Astrocyte of the spinal cord (primary cell): ENCODE data around the gene MAGEA3.
"Not testable (repeated sequence)": the region's sequence is repeated elsewhere in the genome, so short reads cannot be mapped to it uniquely, and the experiment has no call there.

Experiments
- DNase-seq: peaks from one replicate; pipeline ENCODE4 v3.0.0; 2011; ENCODE audit warnings: low read depth, low spot score
- H3K4me3 ChIP-seq: 2 replicates; pipeline ENCODE4 v1.5.1; 2011; ENCODE audit warnings: low read depth, mild to moderate bottlenecking, low read length, moderate library complexity
- in situ Hi-C: cut with HindIII; loops from 2 replicates; pipeline ENCODE4 v1.10.0; 2017; ENCODE audit warnings: low sequenced_read_pairs
- TF ChIP-seq, protein P1 (sequence below): IDR thresholded peaks from 2 replicates; pipeline ENCODE4 v1.5.1; 2012; ENCODE audit warnings: low read depth, mild to moderate bottlenecking, low read length, inconsistent platforms

MAGEA3 gene

DNA sequence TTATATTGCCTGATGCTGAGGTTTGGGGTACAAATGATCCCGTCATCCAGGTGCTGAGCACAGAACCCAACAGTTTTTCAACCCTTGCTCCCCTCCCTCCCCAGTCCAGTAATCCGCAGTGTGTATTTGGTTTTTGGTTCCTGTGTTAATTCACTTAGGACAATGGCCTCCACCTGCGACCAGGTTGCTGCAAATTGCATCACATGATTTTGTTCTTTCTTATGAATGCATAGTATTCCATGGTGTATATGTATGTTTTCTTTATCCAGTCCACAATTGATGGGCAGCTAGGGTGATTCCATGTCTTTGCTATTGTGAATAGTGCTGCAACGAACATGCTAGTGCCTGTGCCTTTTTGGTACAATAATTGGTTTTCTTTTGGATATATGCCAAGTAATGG is 35.5 kb upstream of the MAGEA3 start:
- DNase-seq: no peak
- TF ChIP-seq, protein P1, sequence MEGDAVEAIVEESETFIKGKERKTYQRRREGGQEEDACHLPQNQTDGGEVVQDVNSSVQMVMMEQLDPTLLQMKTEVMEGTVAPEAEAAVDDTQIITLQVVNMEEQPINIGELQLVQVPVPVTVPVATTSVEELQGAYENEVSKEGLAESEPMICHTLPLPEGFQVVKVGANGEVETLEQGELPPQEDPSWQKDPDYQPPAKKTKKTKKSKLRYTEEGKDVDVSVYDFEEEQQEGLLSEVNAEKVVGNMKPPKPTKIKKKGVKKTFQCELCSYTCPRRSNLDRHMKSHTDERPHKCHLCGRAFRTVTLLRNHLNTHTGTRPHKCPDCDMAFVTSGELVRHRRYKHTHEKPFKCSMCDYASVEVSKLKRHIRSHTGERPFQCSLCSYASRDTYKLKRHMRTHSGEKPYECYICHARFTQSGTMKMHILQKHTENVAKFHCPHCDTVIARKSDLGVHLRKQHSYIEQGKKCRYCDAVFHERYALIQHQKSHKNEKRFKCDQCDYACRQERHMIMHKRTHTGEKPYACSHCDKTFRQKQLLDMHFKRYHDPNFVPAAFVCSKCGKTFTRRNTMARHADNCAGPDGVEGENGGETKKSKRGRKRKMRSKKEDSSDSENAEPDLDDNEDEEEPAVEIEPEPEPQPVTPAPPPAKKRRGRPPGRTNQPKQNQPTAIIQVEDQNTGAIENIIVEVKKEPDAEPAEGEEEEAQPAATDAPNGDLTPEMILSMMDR: no peak
- in situ Hi-C loops: no loop called here
- H3K4me3 ChIP-seq: no peak overlapping the region

DNA sequence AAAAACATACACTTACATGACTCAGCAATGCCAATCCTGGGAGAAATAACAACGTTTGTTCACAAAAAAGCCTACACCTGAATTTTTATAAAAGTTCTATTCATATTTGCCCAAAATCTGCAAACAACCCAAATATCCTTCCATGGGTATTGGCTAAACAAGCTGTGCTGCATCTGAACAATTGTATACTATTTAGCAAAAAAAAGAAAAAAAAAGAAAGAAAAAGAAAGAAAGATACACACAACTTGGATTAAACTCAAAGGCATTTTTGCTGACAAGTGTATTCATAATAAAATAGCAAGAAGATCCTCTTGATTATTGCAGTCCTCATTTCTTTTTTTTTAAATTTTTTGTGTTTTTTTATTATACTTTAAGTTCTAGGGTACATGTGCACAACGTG is 24.5 kb upstream of the MAGEA3 start:
- DNase-seq: no peak
- H3K4me3 ChIP-seq: no peak overlapping the region
- in situ Hi-C loops: no loop called here
- TF ChIP-seq, protein P1: no peak

DNA sequence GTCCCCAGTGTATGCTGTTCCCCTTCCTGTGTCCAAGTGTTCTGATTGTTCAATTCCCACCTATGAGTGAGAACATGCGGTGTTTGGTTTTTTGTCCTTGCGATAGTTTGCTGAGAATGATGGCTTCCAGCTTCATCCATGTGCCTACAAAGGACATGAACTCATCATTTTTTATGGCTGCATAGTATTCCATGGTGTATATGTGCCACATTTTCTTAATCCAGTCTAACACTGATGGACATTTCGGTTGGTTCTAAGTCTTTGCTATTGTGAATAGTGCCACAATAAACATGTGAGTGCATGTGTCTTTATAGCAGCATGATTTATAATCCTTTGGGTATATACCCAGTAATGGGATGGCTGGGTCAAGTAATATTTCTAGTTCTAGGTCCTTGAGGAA is 23.9 kb upstream of the MAGEA3 start:
- H3K4me3 ChIP-seq, in situ Hi-C loops, DNase-seq: not testable (repeated sequence)

DNA sequence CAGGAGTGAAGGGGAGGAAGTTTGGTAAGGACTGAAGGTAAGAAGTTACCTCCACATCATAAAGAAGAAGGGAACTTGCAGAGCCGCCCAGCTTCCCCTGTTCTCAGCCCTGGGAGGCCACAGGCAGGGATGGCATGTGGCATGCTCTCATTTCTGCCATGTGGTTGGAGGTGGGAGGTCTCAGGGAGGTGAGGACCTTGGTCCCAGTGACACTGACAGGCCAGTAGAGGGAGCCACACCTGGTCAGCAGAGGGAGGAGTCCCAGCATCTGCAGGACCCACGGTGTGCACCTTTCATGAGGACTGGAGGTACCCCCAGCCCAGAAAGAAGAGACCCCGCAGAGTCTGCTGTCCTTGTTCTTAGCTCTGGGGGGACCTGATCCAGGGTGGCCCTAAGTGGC is 17.6 kb upstream of the MAGEA3 start:
- H3K4me3 ChIP-seq, in situ Hi-C loops, DNase-seq: not testable (repeated sequence)

DNA sequence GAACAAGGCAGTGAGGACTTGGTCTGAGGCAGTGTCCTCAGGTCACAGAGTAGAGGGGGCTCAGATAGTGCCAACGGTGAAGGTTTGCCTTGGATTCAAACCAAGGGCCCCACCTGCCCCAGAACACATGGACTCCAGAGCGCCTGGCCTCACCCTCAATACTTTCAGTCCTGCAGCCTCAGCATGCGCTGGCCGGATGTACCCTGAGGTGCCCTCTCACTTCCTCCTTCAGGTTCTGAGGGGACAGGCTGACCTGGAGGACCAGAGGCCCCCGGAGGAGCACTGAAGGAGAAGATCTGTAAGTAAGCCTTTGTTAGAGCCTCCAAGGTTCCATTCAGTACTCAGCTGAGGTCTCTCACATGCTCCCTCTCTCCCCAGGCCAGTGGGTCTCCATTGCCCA is 1.8 kb downstream of the MAGEA3 start:
- in situ Hi-C loops, H3K4me3 ChIP-seq, DNase-seq: not testable (repeated sequence)

DNA sequence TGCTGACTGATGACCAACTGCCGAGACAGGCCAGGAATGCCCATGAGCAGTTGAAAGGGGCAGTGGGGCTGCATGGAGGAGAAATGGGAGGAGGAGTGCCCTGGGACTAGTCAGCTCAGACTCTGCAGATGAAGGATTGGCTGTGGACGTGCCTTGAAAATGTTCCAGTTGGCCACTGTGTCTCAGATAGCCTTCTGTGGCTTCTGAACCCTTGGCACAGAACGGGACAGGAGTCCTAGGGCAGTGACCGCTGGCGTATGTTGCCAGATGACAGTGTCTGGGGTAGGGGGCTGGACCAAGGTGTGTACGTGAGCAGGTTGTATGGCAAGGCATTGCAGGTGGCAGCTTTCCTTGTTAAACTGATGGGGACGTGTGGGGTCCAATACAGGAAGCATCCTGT is 7.9 kb downstream of the MAGEA3 start:
- H3K4me3 ChIP-seq, DNase-seq, in situ Hi-C loops: not testable (repeated sequence)

DNA sequence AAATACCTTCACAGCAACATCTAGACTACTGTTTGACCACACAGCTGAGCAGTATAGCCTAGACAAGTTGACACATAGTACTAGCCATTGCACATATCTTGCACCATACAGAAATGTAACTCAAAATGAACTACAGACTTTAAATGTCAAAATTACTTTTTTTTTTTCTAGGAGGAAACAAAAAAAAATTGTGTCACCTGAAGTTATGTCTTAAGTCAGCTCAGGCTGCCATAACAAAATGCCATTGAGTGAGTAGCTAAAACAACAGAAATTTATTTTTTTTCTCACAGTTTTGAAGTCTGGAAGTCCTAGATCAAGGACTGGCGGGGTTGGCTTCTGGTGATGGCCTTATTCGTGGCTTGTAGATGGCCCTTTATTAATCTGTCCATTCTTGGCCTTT is 10.6 kb downstream of the MAGEA3 start, which contains the start of gene CSAG2:
Gene CSAG2, minus strand, starts transcription at position 101 of the 400 bp plus-strand sequence. CDS start 161 bp downstream, outside the sequence.
- H3K4me3 ChIP-seq, in situ Hi-C loops: not testable (repeated sequence)

DNA sequence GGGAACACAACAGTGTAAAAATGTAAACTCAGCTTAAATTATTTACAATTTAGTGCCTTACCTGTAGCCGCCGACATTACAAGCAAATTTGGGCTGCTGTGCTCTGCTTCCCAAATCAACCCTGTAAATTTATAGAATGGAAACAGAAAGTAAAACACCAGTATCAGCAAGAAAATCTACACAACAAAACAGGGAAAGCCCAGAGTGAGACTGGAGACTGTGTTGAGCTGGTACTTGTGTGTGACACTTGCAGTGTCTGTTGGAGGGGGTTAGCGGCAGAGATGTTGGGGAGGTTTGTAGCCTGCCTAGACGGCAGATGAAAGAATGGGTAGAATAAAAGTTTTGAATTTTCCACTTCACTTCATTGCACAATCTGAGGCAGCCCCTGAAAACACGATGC is 14.6 kb downstream of the MAGEA3 start:
- H3K4me3 ChIP-seq, DNase-seq, in situ Hi-C loops: not testable (repeated sequence)

More for the DNA sequence above, 10.6 kb downstream of the MAGEA3 start, which contains the start of gene CSAG2:
- not testable (repeated sequence) for DNase-seq

DNA sequence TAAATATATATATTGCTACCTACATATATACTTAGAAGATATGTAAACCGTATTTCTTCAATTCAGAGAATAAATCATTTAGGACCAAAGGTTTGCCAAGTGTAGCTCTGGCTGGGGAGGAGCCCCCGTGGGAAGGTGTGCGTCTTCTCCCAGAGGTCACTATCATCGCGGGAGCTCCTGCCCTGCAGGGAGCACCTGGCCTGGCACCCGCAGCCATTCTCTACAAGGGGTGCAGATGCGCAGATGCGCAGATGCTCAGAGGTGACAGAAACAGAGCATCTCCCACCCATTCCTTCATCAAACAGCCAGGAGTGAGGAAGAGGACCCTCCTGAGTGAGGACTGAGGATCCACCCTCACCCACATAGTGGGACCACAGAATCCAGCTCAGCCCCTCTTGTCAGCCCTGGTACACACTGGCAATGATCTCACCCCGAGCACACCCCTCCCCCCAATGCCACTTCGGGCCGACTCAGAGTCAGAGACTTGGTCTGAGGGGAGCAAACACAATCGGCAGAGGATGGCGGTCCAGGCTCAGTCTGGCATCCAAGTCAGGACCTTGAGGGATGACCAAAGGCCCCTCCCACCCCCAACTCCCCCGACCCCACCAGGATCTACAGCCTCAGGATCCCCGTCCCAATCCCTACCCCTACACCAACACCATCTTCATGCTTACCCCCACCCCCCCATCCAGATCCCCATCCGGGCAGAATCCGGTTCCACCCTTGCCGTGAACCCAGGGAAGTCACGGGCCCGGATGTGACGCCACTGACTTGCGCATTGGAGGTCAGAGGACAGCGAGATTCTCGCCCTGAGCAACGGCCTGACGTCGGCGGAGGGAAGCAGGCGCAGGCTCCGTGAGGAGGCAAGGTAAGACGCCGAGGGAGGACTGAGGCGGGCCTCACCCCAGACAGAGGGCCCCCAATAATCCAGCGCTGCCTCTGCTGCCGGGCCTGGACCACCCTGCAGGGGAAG is 15.5 kb downstream of the MAGEA3 start, which contains the start of gene MAGEA2B:
Gene MAGEA2B, plus strand, starts transcription at position 814 of the 973 bp plus-strand sequence. CDS start 2,479 bp downstream, outside the sequence.
- DNase-seq, in situ Hi-C loops, H3K4me3 ChIP-seq: not testable (repeated sequence)

DNA sequence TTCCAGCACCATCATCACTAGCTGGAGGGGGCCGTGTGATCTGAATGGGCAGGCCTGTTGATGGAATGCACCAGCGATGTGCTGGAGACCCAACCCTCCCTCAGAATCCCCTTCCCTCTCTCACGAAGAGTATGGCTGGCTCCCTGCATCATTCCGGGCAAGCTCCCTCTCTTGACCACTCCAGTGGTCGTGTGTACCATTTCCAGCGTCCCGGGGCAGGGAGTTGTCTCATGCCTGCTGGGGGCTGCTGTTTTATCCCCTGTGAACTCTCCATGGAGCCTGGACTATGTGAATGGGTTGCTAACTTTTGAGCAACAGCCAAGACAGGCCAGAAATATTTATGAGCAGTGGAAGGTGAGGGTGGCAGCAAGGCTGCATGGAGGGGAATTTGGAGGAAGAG is 26.8 kb downstream of the MAGEA3 start:
- TF ChIP-seq, protein P1: no peak
- no peak for DNase-seq
- H3K4me3 ChIP-seq: no peak overlapping the region
- in situ Hi-C loops: no loop called here
